PC-3 (cell line): Measurements from ENCODE around the gene FURIN. TPM values are rescaled to one million over a fixed set of nuclear protein-coding genes. Genes with fewer than 3 reads are reported as not detected.
A peak's percentile ranks its signal among the peaks of the same experiment; 100 is the strongest.

Experiments
- ATAC-seq: fragments of 200-7000 bp; cut with Tn5 transposase; 2 replicates; pipeline ENCODE4 v1.9.1; 2020; ENCODE audit warnings: mild to moderate bottlenecking, moderate library complexity
- BruUV-seq: library from RNA; stranded (reverse); fragments of 400-500 nt; replicated peaks from 2 replicates; lab custom pipeline; 2021; lab: Mats Ljungman, UMichigan
- CTCF ChIA-PET: fragments of 300-600 bp; sonication (Branson Sonifier 250); formaldehyde crosslinking; loops from one replicate; lab custom pipeline; 2022; ENCODE audit warnings: antibody characterized with exemption; lab: Charles Lee
- POLR2A ChIA-PET: fragments of 300-600 bp; sonication (Branson Sonifier 250); formaldehyde crosslinking; loops from one replicate; lab custom pipeline; 2022; ENCODE audit warnings: antibody characterized with exemption; ENCODE audit not compliant: unreplicated experiment; lab: Charles Lee
- DNase-seq: peaks from one replicate; pipeline ENCODE4 v3.0.0-alpha.2; 2015
- H2AFZ ChIP-seq: fragments of 300-600 bp; sonication (generic); 2 replicates; pipeline ENCODE4 v1.6.0; 2016; ENCODE audit warnings: antibody characterized with exemption, low read length
- H3F3A ChIP-seq: fragments of 300-600 bp; sonication (generic); one replicate; pipeline ENCODE4 v1.6.0; 2017; ENCODE audit warnings: antibody characterized with exemption, low read length, control low read depth, mild to moderate bottlenecking; ENCODE audit not compliant: unreplicated experiment
- H3K27ac ChIP-seq: fragments of 300-600 bp; sonication (generic); 2 replicates; pipeline ENCODE4 v1.5.1; 2016; ENCODE audit warnings: mild to moderate bottlenecking, low read length
- H3K27me3 ChIP-seq: fragments of 300-600 bp; sonication (generic); 2 replicates; pipeline ENCODE4 v1.6.1; 2016; ENCODE audit warnings: low read length, mixed read lengths
- H3K36me3 ChIP-seq: fragments of 300-600 bp; sonication (generic); 2 replicates; pipeline ENCODE4 v1.6.1; 2016; ENCODE audit warnings: low read depth, mixed run types, low read length, mixed read lengths
- H3K4me1 ChIP-seq: fragments of 300-600 bp; sonication (generic); 2 replicates; pipeline ENCODE4 v1.5.1; 2016; ENCODE audit warnings: low read length; ENCODE audit not compliant: insufficient read depth
- H3K4me2 ChIP-seq: fragments of 300-600 bp; sonication (generic); 2 replicates; pipeline ENCODE4 v1.6.0; 2016; ENCODE audit warnings: low read length
- H3K4me3 ChIP-seq: fragments of 300-600 bp; sonication (generic); 2 replicates; pipeline ENCODE4 v1.5.1; 2016; ENCODE audit warnings: mild to moderate bottlenecking, low read length, mixed read lengths
- H3K79me2 ChIP-seq: fragments of 300-600 bp; sonication (generic); 2 replicates; pipeline ENCODE4 v1.6.1; 2017; ENCODE audit warnings: low read length, mixed read lengths
- H3K9ac ChIP-seq: fragments of 300-600 bp; sonication (generic); 2 replicates; pipeline ENCODE4 v1.6.0; 2016; ENCODE audit warnings: mild to moderate bottlenecking, low read length
- H3K9me2 ChIP-seq: fragments of 300-600 bp; sonication (generic); replicated peaks from 2 replicates; pipeline ENCODE4 v1.6.1; 2016; ENCODE audit warnings: mixed run types, low read length, mixed read lengths
- H3K9me3 ChIP-seq: fragments of 300-600 bp; sonication (generic); 2 replicates; pipeline ENCODE4 v1.6.1; 2016; ENCODE audit warnings: low read length, mixed read lengths
- H4K20me1 ChIP-seq: fragments of 300-600 bp; sonication (generic); 2 replicates; pipeline ENCODE4 v1.6.1; 2016; ENCODE audit warnings: low read length, mixed read lengths
- EZH2 ChIP-seq: fragments of 300-600 bp; sonication (generic); IDR thresholded peaks from one replicate; pipeline ENCODE4 v1.6.1; 2017; ENCODE audit warnings: antibody characterized with exemption, mild to moderate bottlenecking, low read length; ENCODE audit not compliant: unreplicated experiment
- EZH2phosphoT487 ChIP-seq: fragments of 300-600 bp; sonication (generic); IDR thresholded peaks from 2 replicates; pipeline ENCODE4 v1.6.1; 2018; ENCODE audit warnings: mild to moderate bottlenecking, antibody characterized with exemption, low read length, borderline replicate concordance
- intact Hi-C: fragments of 100-400 bp; cut with micrococcal nuclease; formaldehyde crosslinking; loops from 2 replicates; pipeline ENCODE4 v1.9.0; 2023
- total RNA-seq: library from RNA; depleted of rRNA; stranded (reverse); fragments of >200 nt; gene quantifications from 2 replicates; pipeline ENCODE4 v1.2.3, GENCODE V29; 2014
- TF ChIP-seq, protein P1 (sequence below): fragments of 300-600 bp; sonication (generic); conservative IDR thresholded peaks from 2 replicates; pipeline ENCODE4 v1.5.1; 2017; ENCODE audit warnings: antibody characterized with exemption, low read depth, mild to moderate bottlenecking, low read length

The FURIN gene
- total RNA-seq, 1 experiment from 2014 or later, result 39.1 TPM

DNA sequence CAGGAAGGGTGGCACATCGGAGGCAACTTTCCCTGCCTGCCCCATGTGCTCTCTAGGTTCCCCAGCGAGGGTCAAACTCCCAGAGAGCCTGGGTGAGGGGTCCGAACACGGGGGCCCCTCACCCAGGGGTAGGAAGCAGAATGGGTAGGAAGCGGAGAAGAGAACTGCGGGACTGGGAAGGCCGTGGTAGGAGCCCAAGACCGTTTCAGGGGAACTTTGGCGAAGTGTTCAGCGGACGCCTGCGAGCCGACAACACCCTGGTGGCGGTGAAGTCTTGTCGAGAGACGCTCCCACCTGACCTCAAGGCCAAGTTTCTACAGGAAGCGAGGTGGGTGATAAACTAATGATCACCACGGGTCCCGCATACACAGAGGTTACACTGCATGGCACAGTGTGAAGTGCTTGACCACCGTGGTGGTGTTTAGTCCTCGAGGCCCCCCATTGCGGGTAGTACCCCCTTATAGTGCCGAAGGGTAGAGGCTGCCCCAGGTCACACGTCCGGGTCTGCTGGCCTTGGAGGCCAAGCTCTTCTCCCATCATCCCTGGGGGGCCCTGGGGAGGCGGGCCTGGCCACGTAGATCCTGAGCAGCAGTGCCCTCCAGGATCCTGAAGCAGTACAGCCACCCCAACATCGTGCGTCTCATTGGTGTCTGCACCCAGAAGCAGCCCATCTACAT, 24.2 kb downstream of the FURIN start:
- ChIA-PET CTCF (no interaction called here), POLR2A (no interaction called here)
- Histone ChIP-seq H3K9ac (no peak overlapping the region), H3K4me2 (no peak overlapping the region), H3K79me2 (no peaks in the 10 kb centered on the region), H4K20me1 (no peaks in the 10 kb centered on the region), H2AFZ (no peak overlapping the region), H3K4me1 (no peaks in the 10 kb centered on the region), H3F3A (no peaks in the 10 kb centered on the region), H3K36me3 (no peaks in the 10 kb centered on the region), H3K9me3 (no peaks in the 10 kb centered on the region), H3K9me2 (no peaks in the 10 kb centered on the region), H3K27ac (no peak overlapping the region), H3K27me3 (no peaks in the 10 kb centered on the region), H3K4me3 (no peak overlapping the region)
- BruUV-seq, result no TSS peak
- no peak for DNase-seq
- intact Hi-C loops, result no loop called here
- ATAC-seq, result no peak
- TF ChIP-seq EZH2phosphoT487, result no peak
- TF ChIP-seq EZH2, result no peak
- TF ChIP-seq, protein P1, sequence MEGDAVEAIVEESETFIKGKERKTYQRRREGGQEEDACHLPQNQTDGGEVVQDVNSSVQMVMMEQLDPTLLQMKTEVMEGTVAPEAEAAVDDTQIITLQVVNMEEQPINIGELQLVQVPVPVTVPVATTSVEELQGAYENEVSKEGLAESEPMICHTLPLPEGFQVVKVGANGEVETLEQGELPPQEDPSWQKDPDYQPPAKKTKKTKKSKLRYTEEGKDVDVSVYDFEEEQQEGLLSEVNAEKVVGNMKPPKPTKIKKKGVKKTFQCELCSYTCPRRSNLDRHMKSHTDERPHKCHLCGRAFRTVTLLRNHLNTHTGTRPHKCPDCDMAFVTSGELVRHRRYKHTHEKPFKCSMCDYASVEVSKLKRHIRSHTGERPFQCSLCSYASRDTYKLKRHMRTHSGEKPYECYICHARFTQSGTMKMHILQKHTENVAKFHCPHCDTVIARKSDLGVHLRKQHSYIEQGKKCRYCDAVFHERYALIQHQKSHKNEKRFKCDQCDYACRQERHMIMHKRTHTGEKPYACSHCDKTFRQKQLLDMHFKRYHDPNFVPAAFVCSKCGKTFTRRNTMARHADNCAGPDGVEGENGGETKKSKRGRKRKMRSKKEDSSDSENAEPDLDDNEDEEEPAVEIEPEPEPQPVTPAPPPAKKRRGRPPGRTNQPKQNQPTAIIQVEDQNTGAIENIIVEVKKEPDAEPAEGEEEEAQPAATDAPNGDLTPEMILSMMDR, result no peak

DNA sequence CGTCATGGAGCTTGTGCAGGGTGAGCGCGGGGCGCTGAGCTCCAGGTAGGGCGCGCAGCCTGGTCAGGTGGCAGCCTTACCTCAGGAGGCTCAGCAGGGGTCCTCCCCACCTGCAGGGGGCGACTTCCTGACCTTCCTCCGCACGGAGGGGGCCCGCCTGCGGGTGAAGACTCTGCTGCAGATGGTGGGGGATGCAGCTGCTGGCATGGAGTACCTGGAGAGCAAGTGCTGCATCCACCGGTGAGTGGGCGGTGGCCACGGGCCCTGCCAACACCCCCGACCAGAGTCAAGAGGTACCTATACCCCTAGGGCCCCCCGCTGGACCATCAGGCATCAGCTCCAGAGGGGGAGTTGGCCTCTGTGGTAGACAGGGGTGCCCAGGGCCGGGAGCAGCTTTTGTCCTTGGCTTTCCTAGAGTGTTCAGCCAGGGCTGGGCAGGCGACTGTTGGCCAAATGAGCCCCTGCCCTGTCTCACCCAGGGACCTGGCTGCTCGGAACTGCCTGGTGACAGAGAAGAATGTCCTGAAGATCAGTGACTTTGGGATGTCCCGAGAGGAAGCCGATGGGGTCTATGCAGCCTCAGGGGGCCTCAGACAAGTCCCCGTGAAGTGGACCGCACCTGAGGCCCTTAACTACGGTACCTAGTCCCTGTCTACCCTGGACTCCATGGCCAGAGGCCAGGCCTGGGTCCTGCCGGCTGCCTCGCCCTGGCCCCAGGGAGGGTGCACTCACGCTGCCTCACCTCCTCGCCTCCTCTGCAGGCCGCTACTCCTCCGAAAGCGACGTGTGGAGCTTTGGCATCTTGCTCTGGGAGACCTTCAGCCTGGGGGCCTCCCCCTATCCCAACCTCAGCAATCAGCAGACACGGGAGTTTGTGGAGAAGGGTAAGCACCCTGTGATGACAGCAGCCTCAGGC, 25.0 kb downstream of the FURIN start:
- Histone ChIP-seq H3K27me3 (no peaks in the 10 kb centered on the region), H3K4me3 (no peak overlapping the region), H3K4me2 (no peak overlapping the region), H3K9ac (no peak overlapping the region), H3K79me2 (no peaks in the 10 kb centered on the region), H3F3A (no peaks in the 10 kb centered on the region), H2AFZ (no peak overlapping the region), H3K27ac (no peak overlapping the region), H4K20me1 (no peaks in the 10 kb centered on the region), H3K9me3 (no peaks in the 10 kb centered on the region), H3K4me1 (no peaks in the 10 kb centered on the region), H3K36me3 (no peaks in the 10 kb centered on the region), H3K9me2 (no peaks in the 10 kb centered on the region)
- ChIA-PET CTCF (no interaction called here), POLR2A (no interaction called here)
- DNase-seq, result no peak
- no peak for TF ChIP-seq EZH2
- TF ChIP-seq, protein P1, result peak; percentile 51; the same call in 1 of the 2 replicates
- intact Hi-C loops, result no loop called here
- ATAC-seq, result no peak
- no TSS peak for BruUV-seq
